GM10266 (cell line): ENCODE measurements around the gene AIF1L.
"Not testable (repeated sequence)": the region's sequence is repeated elsewhere in the genome, so short reads cannot be mapped to it uniquely, and the experiment has no call there.

Experiments
- DNase-seq: peaks from one replicate; pipeline ENCODE4 v3.0.0; 2012; ENCODE audit errors: extremely low spot score
- TF ChIP-seq, protein P1 (sequence below): IDR thresholded peaks from 2 replicates; pipeline ENCODE4 v1.5.1; 2012; ENCODE audit warnings: mild to moderate bottlenecking, low read depth; ENCODE audit not compliant: control insufficient read depth, insufficient read depth; ENCODE audit errors: missing control alignments

Gene AIF1L

DNA sequence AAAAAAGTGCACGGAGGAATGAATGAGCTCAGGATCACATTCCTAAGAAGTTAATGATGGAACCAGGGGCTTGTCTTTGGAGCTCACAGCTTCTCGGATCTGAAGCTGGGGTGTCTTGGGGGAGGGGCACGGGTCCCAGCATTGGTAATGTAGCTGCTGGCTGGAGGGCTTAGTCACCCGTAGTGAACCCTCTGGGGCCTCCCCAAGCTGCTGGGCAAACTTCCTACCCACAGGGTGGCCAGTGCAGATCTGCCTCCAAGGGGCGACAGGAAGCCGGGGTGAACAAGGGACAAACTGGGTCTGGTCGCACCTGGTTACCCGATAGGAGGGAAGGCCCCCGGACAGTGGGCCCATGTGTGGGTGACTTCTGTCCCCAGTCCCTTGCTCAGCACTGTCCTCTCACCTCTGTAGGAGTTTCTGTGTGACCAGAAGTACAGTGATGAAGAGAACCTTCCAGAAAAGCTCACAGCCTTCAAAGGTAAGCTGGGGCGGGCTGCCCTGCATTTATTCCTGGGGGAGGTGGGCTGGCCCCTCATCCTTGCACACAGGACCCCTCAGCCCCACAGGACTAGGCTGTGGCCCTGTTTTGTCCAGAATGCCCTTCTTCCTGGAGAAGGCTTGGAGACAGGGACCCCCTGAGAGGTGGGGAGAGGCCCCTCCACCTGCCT, 15.0 kb downstream of the AIF1L start:
- no peak for DNase-seq
- TF ChIP-seq, protein P1, sequence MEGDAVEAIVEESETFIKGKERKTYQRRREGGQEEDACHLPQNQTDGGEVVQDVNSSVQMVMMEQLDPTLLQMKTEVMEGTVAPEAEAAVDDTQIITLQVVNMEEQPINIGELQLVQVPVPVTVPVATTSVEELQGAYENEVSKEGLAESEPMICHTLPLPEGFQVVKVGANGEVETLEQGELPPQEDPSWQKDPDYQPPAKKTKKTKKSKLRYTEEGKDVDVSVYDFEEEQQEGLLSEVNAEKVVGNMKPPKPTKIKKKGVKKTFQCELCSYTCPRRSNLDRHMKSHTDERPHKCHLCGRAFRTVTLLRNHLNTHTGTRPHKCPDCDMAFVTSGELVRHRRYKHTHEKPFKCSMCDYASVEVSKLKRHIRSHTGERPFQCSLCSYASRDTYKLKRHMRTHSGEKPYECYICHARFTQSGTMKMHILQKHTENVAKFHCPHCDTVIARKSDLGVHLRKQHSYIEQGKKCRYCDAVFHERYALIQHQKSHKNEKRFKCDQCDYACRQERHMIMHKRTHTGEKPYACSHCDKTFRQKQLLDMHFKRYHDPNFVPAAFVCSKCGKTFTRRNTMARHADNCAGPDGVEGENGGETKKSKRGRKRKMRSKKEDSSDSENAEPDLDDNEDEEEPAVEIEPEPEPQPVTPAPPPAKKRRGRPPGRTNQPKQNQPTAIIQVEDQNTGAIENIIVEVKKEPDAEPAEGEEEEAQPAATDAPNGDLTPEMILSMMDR = no peak

- TF ChIP-seq, protein P1 = no peak
These were observed 15.6 kb downstream of the AIF1L start for GRCh38 chr9:131111854-131112311.

GRCh38 chr9:131112374-131113154, 16.2 kb downstream of the AIF1L start:
- TF ChIP-seq, protein P1 = no peak
- no peak for DNase-seq

More at GRCh38 chr9:131111854-131112311, 15.6 kb downstream of the AIF1L start:
- no peak for DNase-seq

DNA sequence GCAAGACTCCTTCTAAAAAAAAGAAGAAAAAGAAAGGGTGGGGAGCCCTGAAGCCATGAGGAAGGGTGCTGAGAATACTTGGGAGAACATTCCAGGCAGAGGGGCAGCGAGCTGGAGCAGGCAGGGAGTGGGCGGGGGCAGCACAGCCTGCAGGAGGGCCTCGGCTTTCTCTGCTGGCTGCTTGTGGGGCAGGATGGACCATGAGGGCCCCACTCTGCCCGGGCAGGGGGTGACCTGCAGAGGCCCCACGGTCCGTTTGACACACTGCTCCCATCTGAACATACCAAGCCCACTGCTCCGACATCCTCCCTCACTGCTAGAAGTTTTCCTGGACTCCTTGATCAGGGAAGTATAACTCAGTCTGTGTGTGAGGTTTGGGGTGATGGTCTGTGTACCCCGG, 17.3 kb downstream of the AIF1L start:
- TF ChIP-seq, protein P1 = no peak
- DNase-seq = no peak

GRCh38 chr9:131114084-131114535, 17.8 kb downstream of the AIF1L start:
- no peak for DNase-seq
- TF ChIP-seq, protein P1 = no peak

GRCh38 chr9:131115360-131115742, 19.0 kb downstream of the AIF1L start:
- not testable (repeated sequence) for DNase-seq

GRCh38 chr9:131116281-131117120, 20.2 kb downstream of the AIF1L start:
- TF ChIP-seq, protein P1 = no peak
- DNase-seq = no peak
